Astrocyte (in vitro differentiated cells and primary cell): ENCODE results near the gene AVPR2. TPM values are rescaled to one million over a fixed set of nuclear protein-coding genes. Genes with fewer than 3 reads are reported as not detected.

Experiments used
- DNase-seq: peaks from one replicate; pipeline ENCODE4 v3.0.0-alpha.2; 2010; ENCODE audit warnings: low read depth
- FAIRE-seq: peaks from 2 replicates; lab custom pipeline; 2011; peaks lifted over from hg19 to GRCh38; lab: Jason Lieb, UNC
- H2AFZ ChIP-seq: 2 replicates; pipeline ENCODE4 v1.6.0; 2012; ENCODE audit warnings: low read depth, low read length, inconsistent platforms
- H3K27ac ChIP-seq: 2 replicates; pipeline ENCODE4 v1.5.1; 2011; ENCODE audit warnings: low read depth, low read length, inconsistent platforms
- H3K27me3 ChIP-seq: 2 replicates; pipeline ENCODE4 v1.6.0; 2011; ENCODE audit warnings: low read length, inconsistent platforms; ENCODE audit not compliant: insufficient read depth
- H3K36me3 ChIP-seq: 2 replicates; pipeline ENCODE4 v1.5.1; 2011; ENCODE audit warnings: low read length, inconsistent platforms; ENCODE audit not compliant: insufficient read depth
- H3K4me1 ChIP-seq: 2 replicates; pipeline ENCODE4 v1.5.1; 2011; ENCODE audit warnings: low read length, inconsistent platforms; ENCODE audit not compliant: insufficient read depth
- H3K4me2 ChIP-seq: 2 replicates; pipeline ENCODE4 v1.6.0; 2012; ENCODE audit warnings: low read length, inconsistent platforms
- H3K4me3 ChIP-seq: 2 replicates; pipeline ENCODE4 v1.5.1; 2011; ENCODE audit warnings: low read depth, mild to moderate bottlenecking, low read length, inconsistent platforms; ENCODE audit not compliant: insufficient read depth
- H3K79me2 ChIP-seq: 2 replicates; pipeline ENCODE4 v1.6.0; 2012; ENCODE audit warnings: mild to moderate bottlenecking, low read length, inconsistent platforms; ENCODE audit not compliant: insufficient read depth
- H3K9ac ChIP-seq: 2 replicates; pipeline ENCODE4 v1.6.0; 2012; ENCODE audit warnings: mild to moderate bottlenecking, low read length, inconsistent platforms
- H3K9me3 ChIP-seq: 2 replicates; pipeline ENCODE4 v1.5.1; 2012; ENCODE audit warnings: low read depth, mild to moderate bottlenecking, low read length, inconsistent platforms; ENCODE audit not compliant: insufficient read depth
- H4K20me1 ChIP-seq: 2 replicates; pipeline ENCODE4 v1.6.0; 2012; ENCODE audit warnings: low read length, inconsistent platforms; ENCODE audit not compliant: insufficient read depth
- H3K27ac Mint-ChIP-seq: one replicate; pipeline ENCODE4 v1.8.0; 2021; ENCODE audit warnings: mild to moderate bottlenecking, mixed read lengths; ENCODE audit not compliant: unreplicated experiment
- H3K27me3 Mint-ChIP-seq: one replicate; pipeline ENCODE4 v1.8.0; 2021; ENCODE audit warnings: low read depth, mixed read lengths; ENCODE audit not compliant: unreplicated experiment
- H3K36me3 Mint-ChIP-seq: one replicate; pipeline ENCODE4 v1.8.0; 2021; ENCODE audit warnings: low read depth, mixed read lengths; ENCODE audit not compliant: unreplicated experiment
- H3K4me1 Mint-ChIP-seq: one replicate; pipeline ENCODE4 v1.8.0; 2021; ENCODE audit warnings: low read depth, mixed read lengths; ENCODE audit not compliant: unreplicated experiment
- H3K4me3 Mint-ChIP-seq: one replicate; pipeline ENCODE4 v1.8.0; 2021; ENCODE audit warnings: mild to moderate bottlenecking, moderate library complexity, mixed read lengths; ENCODE audit not compliant: unreplicated experiment
- H3K9me3 Mint-ChIP-seq: one replicate; pipeline ENCODE4 v1.8.0; 2021; ENCODE audit warnings: mild to moderate bottlenecking, mixed read lengths; ENCODE audit not compliant: unreplicated experiment
- CTCF ChIP-seq: IDR thresholded peaks from 2 replicates; pipeline ENCODE4 v1.5.1; 2011; ENCODE audit warnings: low read depth, mild to moderate bottlenecking, inconsistent platforms, low read length, moderate library complexity; ENCODE audit not compliant: insufficient read depth
- EZH2 ChIP-seq: IDR thresholded peaks from 2 replicates; pipeline ENCODE4 v1.6.1; 2012; ENCODE audit warnings: mild to moderate bottlenecking, low read length, inconsistent platforms; ENCODE audit not compliant: insufficient read depth
- total RNA-seq: library from RNA; stranded (reverse); gene quantifications from 2 replicates; pipeline ENCODE4 v1.2.1, GENCODE V29; 2021

The AVPR2 gene
- total RNA-seq, 1 donor from 2014 or later: not detected

- Mint-ChIP-seq H3K36me3 (no peaks in the 10 kb centered on the region), H3K4me3 (no peak overlapping the region), H3K9me3 (peaks cover 3% of the 10 kb centered on the region), H3K4me1 (peaks cover 9% of the 10 kb centered on the region), H3K27ac (no peak overlapping the region), H3K27me3 (peaks cover 4% of the 10 kb centered on the region)
- Histone ChIP-seq H3K27ac (no peak overlapping the region), H3K4me2 (no peak overlapping the region), H3K4me1 (no peaks in the 10 kb centered on the region), H4K20me1 (no peaks in the 10 kb centered on the region), H3K79me2 (no peaks in the 10 kb centered on the region), H3K9ac (no peak overlapping the region), H3K36me3 (no peaks in the 10 kb centered on the region), H3K27me3 (peaks cover 10% of the 10 kb centered on the region), H3K9me3 (no peaks in the 10 kb centered on the region), H2AFZ (no peak overlapping the region), H3K4me3 (no peak overlapping the region)
- no peak for FAIRE-seq
- DNase-seq: no peak
- TF ChIP-seq CTCF: no peak
- TF ChIP-seq EZH2: no peak
These were observed 15.3 kb upstream of the AVPR2 start for GRCh38 chrX:153889123-153889522.

GRCh38 chrX:153897899-153898298 lies 6.6 kb upstream of the AVPR2 start:
- Histone ChIP-seq H3K9ac (no peak overlapping the region), H3K4me2 (no peak overlapping the region), H2AFZ (no peak overlapping the region), H3K27me3 (peaks cover 3% of the 10 kb centered on the region), H3K27ac (no peak overlapping the region), H3K79me2 (no peaks in the 10 kb centered on the region), H3K36me3 (no peaks in the 10 kb centered on the region), H3K9me3 (no peaks in the 10 kb centered on the region), H3K4me1 (peaks cover 6% of the 10 kb centered on the region), H3K4me3 (no peak overlapping the region), H4K20me1 (no peaks in the 10 kb centered on the region)
- DNase-seq: no peak
- H3K4me1 Mint-ChIP-seq: peaks cover 11% of the 10 kb centered on the region
- no peaks in the 10 kb centered on the region for H3K36me3 Mint-ChIP-seq
- no peak overlapping the region for H3K27ac Mint-ChIP-seq
- TF ChIP-seq CTCF: no peak
- no peak for TF ChIP-seq EZH2
- no peak for FAIRE-seq
- H3K4me3 Mint-ChIP-seq: no peak overlapping the region
- no peaks in the 10 kb centered on the region for H3K27me3 Mint-ChIP-seq
- no peaks in the 10 kb centered on the region for H3K9me3 Mint-ChIP-seq

GRCh38 chrX:153900831-153901752 lies 3.4 kb upstream of the AVPR2 start:
- H3K79me2 ChIP-seq: no peaks in the 10 kb centered on the region
- H4K20me1 ChIP-seq: no peaks in the 10 kb centered on the region
- no peaks in the 10 kb centered on the region for H3K36me3 ChIP-seq
- H3K36me3 Mint-ChIP-seq: no peaks in the 10 kb centered on the region
- DNase-seq (peak; percentile 73), FAIRE-seq (peak; percentile 87)
- no peaks in the 10 kb centered on the region for H3K9me3 ChIP-seq
- no peak for TF ChIP-seq EZH2
- no peak for TF ChIP-seq CTCF
- peak overlapping the region; percentile 72 for H3K27ac Mint-ChIP-seq
- H3K9me3 Mint-ChIP-seq: no peaks in the 10 kb centered on the region
- H3K4me3 ChIP-seq: no peak overlapping the region
- no peak overlapping the region for H2AFZ ChIP-seq
- peaks cover 11% of the 10 kb centered on the region for H3K4me1 Mint-ChIP-seq
- H3K4me3 Mint-ChIP-seq: peak overlapping the region; percentile 54
- peaks cover 6% of the 10 kb centered on the region for H3K4me1 ChIP-seq
- peak overlapping the region; percentile 52 for H3K4me2 ChIP-seq
- H3K27me3 Mint-ChIP-seq: no peaks in the 10 kb centered on the region
- no peak overlapping the region for H3K9ac ChIP-seq
- H3K27ac ChIP-seq: no peak overlapping the region
- H3K27me3 ChIP-seq: peaks cover 3% of the 10 kb centered on the region
